CD14-positive monocyte (primary cell): ENCODE data around the gene C6orf52. TPM values are rescaled to one million over a fixed set of nuclear protein-coding genes. Genes with fewer than 3 reads are reported as not detected.
"Not testable (repeated sequence)": the region's sequence is repeated elsewhere in the genome, so short reads cannot be mapped to it uniquely, and the experiment has no call there.

ENCODE experiments used
- DNase-seq, 3 donors: peaks; one replicate each; pipeline ENCODE4 v3.0.0-alpha.2; 2011 to 2022
- H2AFZ ChIP-seq: 2 replicates; pipeline ENCODE4 v1.6.0; 2012; ENCODE audit warnings: mild to moderate bottlenecking, low read depth, low read length, inconsistent platforms; ENCODE audit not compliant: insufficient read depth, poor library complexity, severe bottlenecking
- H3K27ac ChIP-seq, 2 donors: 1 replicate in 1 of 2; 2 replicates in 1 of 2; pipeline ENCODE4 v1.5.1; 2012 to 2013; ENCODE audit warnings: low read length in 2 of 2, control low read depth in 1 of 2, inconsistent platforms in 1 of 2, low read depth in 1 of 2, mild to moderate bottlenecking in 1 of 2
- H3K27me3 ChIP-seq, 2 donors: one replicate each; pipeline versions ENCODE4 v1.6.0 to v1.6.1; 2011 to 2013; ENCODE audit warnings: low read length in 2 of 2; ENCODE audit not compliant: control insufficient read depth in 2 of 2, insufficient read depth in 2 of 2
- H3K36me3 ChIP-seq, 2 donors: replicated peaks in 1 of 2; 1 replicate in 1 of 2; 2 replicates in 1 of 2; pipeline versions ENCODE4 v1.5.1 to v1.6.1; 2012 to 2013; ENCODE audit warnings: low read length in 2 of 2, control low read depth in 1 of 2, inconsistent platforms in 1 of 2, mild to moderate bottlenecking in 1 of 2; ENCODE audit not compliant: insufficient read depth in 2 of 2, control insufficient read depth in 1 of 2
- H3K4me1 ChIP-seq, 2 donors: 1 replicate in 1 of 2; 2 replicates in 1 of 2; pipeline versions ENCODE4 v1.5.1 to v1.6.1; 2012 to 2013; ENCODE audit warnings: low read length in 2 of 2, control low read depth in 1 of 2, inconsistent platforms in 1 of 2, mild to moderate bottlenecking in 1 of 2, moderate library complexity in 1 of 2; ENCODE audit not compliant: insufficient read depth in 2 of 2, control insufficient read depth in 1 of 2
- H3K4me2 ChIP-seq: replicated peaks from 2 replicates; pipeline ENCODE3; 2012; ENCODE audit warnings: low read length, moderate library complexity, mild to moderate bottlenecking; ENCODE audit not compliant: poor library complexity, severe bottlenecking; ENCODE audit errors: extremely low read depth
- H3K4me3 ChIP-seq, 3 experiments: fragments of 200-600 bp in 1 of 3; sonication (generic) in 1 of 3; replicated peaks in 1 of 3; 1 replicate in 2 of 3; 2 replicates in 1 of 3; pipeline ENCODE4 v1.5.1; 2011 to 2013; ENCODE audit warnings: low read length in 3 of 3, mild to moderate bottlenecking in 3 of 3, control low read depth in 2 of 3, low read depth in 2 of 3, inconsistent platforms in 1 of 3, moderate library complexity in 1 of 3
- H3K79me2 ChIP-seq: 2 replicates; pipeline ENCODE4 v1.6.0; 2012; ENCODE audit warnings: mild to moderate bottlenecking, control low read depth, inconsistent platforms, low read length, moderate library complexity; ENCODE audit not compliant: insufficient read depth
- H3K9ac ChIP-seq: 2 replicates; pipeline ENCODE4 v1.6.0; 2017; ENCODE audit warnings: low read length, mild to moderate bottlenecking; ENCODE audit not compliant: insufficient read depth, poor library complexity, severe bottlenecking
- H3K9me3 ChIP-seq, 2 donors: replicated peaks in 1 of 2; 1 replicate in 1 of 2; 2 replicates in 1 of 2; pipeline versions ENCODE4 v1.5.1 to v1.6.1; 2012 to 2013; ENCODE audit warnings: low read length in 2 of 2, control low read depth in 1 of 2; ENCODE audit not compliant: control insufficient read depth in 1 of 2, insufficient read depth in 1 of 2
- H4K20me1 ChIP-seq: 2 replicates; pipeline ENCODE4 v1.6.0; 2012; ENCODE audit warnings: mild to moderate bottlenecking, low read length, control low read depth, moderate library complexity; ENCODE audit not compliant: insufficient read depth
- H3K27ac Mint-ChIP-seq, 7 donors: one replicate each; pipeline ENCODE4 v1.8.0; 2020; ENCODE audit warnings: mild to moderate bottlenecking in 7 of 7, mixed read lengths in 7 of 7, moderate library complexity in 6 of 7, inconsistent platforms in 2 of 7
- H3K27me3 Mint-ChIP-seq, 3 donors: one replicate each; pipeline ENCODE4 v1.8.0; 2021 to 2022; ENCODE audit warnings: low read depth in 3 of 3, mild to moderate bottlenecking in 3 of 3, mixed read lengths in 3 of 3, moderate library complexity in 3 of 3, inconsistent platforms in 1 of 3
- H3K36me3 Mint-ChIP-seq, 2 donors: one replicate each; pipeline ENCODE4 v1.8.0; 2020; ENCODE audit warnings: mixed read lengths in 2 of 2, inconsistent platforms in 1 of 2, mild to moderate bottlenecking in 1 of 2
- H3K4me1 Mint-ChIP-seq: one replicate; pipeline ENCODE4 v1.8.0; 2020; ENCODE audit warnings: mild to moderate bottlenecking, mixed read lengths
- H3K4me3 Mint-ChIP-seq, 2 donors: one replicate each; pipeline ENCODE4 v1.8.0; 2020; ENCODE audit warnings: mild to moderate bottlenecking in 2 of 2, mixed read lengths in 2 of 2, moderate library complexity in 1 of 2
- H3K9me3 Mint-ChIP-seq, 7 donors: one replicate each; pipeline ENCODE4 v1.8.0; 2020 to 2022; ENCODE audit warnings: mixed read lengths in 7 of 7, mild to moderate bottlenecking in 6 of 7, moderate library complexity in 6 of 7, inconsistent platforms in 2 of 7
- WGBS: methylation state at CpG from one replicate; pipeline ENCODE4 v1.1.5; 2013; ENCODE audit warnings: missing lambda C conversion rate; ENCODE audit not compliant: insufficient coverage; 5-methylcytosine and 5-hydroxymethylcytosine counted together
- intact Hi-C, 2 donors: fragments of 100-400 bp; cut with micrococcal nuclease; formaldehyde crosslinking; loops; one replicate each; pipeline versions ENCODE4 v1.15.0 to v1.15.1; 2023
- polyA plus RNA-seq, 3 donors: library from polyadenylated mRNA; depleted of rRNA in 1 of 3; unstranded in 2 of 3; stranded (reverse) in 1 of 3; fragments of 300-500 nt in 2 of 3; fragments of >200 nt in 1 of 3; fragmentation: Illumina TruSeq in 2 of 3; gene quantifications; 1 replicate in 2 of 3; 2 replicates in 1 of 3; pipeline ENCODE4 v1.2.3, GENCODE V29; 2012 to 2021
- TF ChIP-seq, protein P1 (sequence below): fragments of 200-600 bp; IDR thresholded peaks from one replicate; pipeline ENCODE4 v1.8.0; 2022; ENCODE audit warnings: antibody characterized with exemption, mild to moderate bottlenecking

The C6orf52 gene
- polyA plus RNA-seq, 3 donors: 0.52 to 1.9 TPM; not detected in 1

DNA sequence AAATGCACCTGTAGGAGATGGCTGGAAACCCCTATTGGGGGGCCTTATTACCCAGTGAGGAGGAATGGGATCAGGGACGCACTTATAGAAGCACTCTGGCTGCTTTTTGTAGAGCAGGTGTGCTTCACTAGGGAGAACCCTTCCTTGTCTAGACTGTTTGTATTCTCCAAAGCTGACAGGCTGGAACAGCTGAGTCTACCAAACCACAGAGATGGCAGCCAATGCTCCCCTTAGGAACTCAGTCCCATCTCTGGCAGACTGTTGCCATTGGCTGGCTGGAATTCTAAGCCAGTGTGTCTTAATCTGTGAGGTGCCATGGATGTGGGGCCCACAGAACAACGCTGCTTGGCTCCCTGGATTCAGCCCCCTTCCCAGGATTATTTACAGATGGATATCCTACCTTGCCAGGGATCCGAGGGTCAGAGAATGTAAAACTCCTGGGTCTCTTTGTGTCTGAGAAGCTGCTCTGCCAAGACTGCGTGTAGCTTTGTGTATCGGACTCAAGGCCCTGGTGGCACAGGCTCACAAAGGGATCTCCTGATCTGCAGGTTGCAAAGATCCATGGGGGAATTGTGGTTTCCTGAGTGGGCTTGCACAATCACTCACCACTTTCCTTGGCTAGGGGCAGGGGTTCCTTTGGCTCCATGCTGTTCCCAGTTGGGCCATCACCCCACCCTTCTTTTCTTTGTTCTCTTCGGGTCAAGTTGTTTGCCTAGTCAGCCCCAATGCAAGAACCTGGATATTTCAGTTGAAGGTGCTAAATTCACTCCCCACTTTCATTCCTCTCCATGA, 26.1 kb downstream of the C6orf52 start:
- H3K4me2 ChIP-seq: no peak overlapping the region
- no peak overlapping the region for H3K9ac ChIP-seq
- H2AFZ ChIP-seq: no peak overlapping the region
- peaks cover 0 to 5% (median 2%) of the 10 kb centered on the region in 3 donors for H3K27me3 Mint-ChIP-seq
- WGBS: 77% methylated on average over 4 of the region's 6 CpGs
- H3K27me3 ChIP-seq: no peaks in the 10 kb centered on the region
- H3K36me3 ChIP-seq: no peaks in the 10 kb centered on the region
- no peaks in the 10 kb centered on the region for H3K9me3 ChIP-seq
- peaks cover 0 to under 1% (median 0%) of the 10 kb centered on the region in 7 donors for H3K9me3 Mint-ChIP-seq
- H3K4me3 ChIP-seq: no peak overlapping the region
- DNase-seq: no peak
- H4K20me1 ChIP-seq: no peaks in the 10 kb centered on the region
- H3K27ac Mint-ChIP-seq: no peak overlapping the region
- TF ChIP-seq, protein P1, sequence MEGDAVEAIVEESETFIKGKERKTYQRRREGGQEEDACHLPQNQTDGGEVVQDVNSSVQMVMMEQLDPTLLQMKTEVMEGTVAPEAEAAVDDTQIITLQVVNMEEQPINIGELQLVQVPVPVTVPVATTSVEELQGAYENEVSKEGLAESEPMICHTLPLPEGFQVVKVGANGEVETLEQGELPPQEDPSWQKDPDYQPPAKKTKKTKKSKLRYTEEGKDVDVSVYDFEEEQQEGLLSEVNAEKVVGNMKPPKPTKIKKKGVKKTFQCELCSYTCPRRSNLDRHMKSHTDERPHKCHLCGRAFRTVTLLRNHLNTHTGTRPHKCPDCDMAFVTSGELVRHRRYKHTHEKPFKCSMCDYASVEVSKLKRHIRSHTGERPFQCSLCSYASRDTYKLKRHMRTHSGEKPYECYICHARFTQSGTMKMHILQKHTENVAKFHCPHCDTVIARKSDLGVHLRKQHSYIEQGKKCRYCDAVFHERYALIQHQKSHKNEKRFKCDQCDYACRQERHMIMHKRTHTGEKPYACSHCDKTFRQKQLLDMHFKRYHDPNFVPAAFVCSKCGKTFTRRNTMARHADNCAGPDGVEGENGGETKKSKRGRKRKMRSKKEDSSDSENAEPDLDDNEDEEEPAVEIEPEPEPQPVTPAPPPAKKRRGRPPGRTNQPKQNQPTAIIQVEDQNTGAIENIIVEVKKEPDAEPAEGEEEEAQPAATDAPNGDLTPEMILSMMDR: no peak
- H3K27ac ChIP-seq: no peak overlapping the region
- intact Hi-C loops: no loop called here
- H3K36me3 Mint-ChIP-seq: no peaks in the 10 kb centered on the region
- no peak overlapping the region for H3K4me3 Mint-ChIP-seq
- H3K79me2 ChIP-seq: no peaks in the 10 kb centered on the region
- H3K4me1 Mint-ChIP-seq: peaks cover 4% of the 10 kb centered on the region
- no peaks in the 10 kb centered on the region for H3K4me1 ChIP-seq

DNA sequence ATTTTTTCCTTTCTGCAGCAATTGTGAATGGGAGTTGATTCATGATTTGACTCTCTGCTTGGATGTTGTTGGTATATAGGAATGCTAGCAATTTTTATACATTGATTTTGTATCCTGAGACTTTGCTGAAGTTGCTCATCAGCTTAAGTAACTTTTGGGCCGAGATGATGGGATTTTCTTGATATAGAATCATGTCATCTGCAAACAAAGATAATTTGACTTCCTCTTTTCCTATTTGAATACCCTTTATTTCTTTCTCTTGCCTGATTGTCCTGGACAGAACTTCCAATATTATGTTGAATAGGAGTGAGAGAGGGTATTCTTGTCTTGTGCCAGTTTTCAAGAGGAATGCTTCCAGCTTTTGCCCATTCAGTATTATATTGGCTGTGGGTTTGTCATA, 28.8 kb downstream of the C6orf52 start:
- no CpG with 5 or more reads among the region's 1 CpG for WGBS
- H3K27ac ChIP-seq, DNase-seq, H4K20me1 ChIP-seq, H3K4me1 ChIP-seq, H3K4me1 Mint-ChIP-seq, H3K36me3 ChIP-seq, H3K27me3 ChIP-seq, H3K36me3 Mint-ChIP-seq, H3K9me3 ChIP-seq, intact Hi-C loops, H3K4me3 ChIP-seq, H3K27ac Mint-ChIP-seq, H3K4me2 ChIP-seq, H2AFZ ChIP-seq, H3K9ac ChIP-seq, H3K27me3 Mint-ChIP-seq, H3K79me2 ChIP-seq, H3K4me3 Mint-ChIP-seq: not testable (repeated sequence)
- peaks cover 0 to 11% (median 2%) of the 10 kb centered on the region in 7 donors for H3K9me3 Mint-ChIP-seq
